Left ventricle myocardium inferior (tissue), 1 donor: ENCODE data around the gene PRKCE. TPM values are rescaled to one million over a fixed set of nuclear protein-coding genes. Genes with fewer than 3 reads are reported as not detected.

ENCODE experiments used
- DNase-seq: peaks from one replicate; pipeline ENCODE4 v3.0.0-alpha.2; 2020
- H3K27ac ChIP-seq: fragments of 200-600 bp; replicated peaks from 2 replicates; pipeline ENCODE4 v1.8.0; 2021
- H3K27me3 ChIP-seq: fragments of 200-600 bp; 2 replicates; pipeline ENCODE4 v1.8.0; 2021; ENCODE audit warnings: low read depth
- H3K36me3 ChIP-seq: fragments of 200-600 bp; 2 replicates; pipeline ENCODE4 v1.8.0; 2021
- H3K4me1 ChIP-seq: fragments of 200-600 bp; 2 replicates; pipeline ENCODE4 v1.8.0; 2021
- H3K4me3 ChIP-seq: fragments of 200-600 bp; 2 replicates; pipeline ENCODE4 v1.8.0; 2021; ENCODE audit warnings: mild to moderate bottlenecking, moderate library complexity
- H3K9me3 ChIP-seq: fragments of 200-600 bp; replicated peaks from 2 replicates; pipeline ENCODE4 v1.8.0; 2021
- intact Hi-C: fragments of 100-400 bp; cut with micrococcal nuclease; formaldehyde crosslinking; loops from one replicate; pipeline ENCODE4 v1.11.0; 2022
- total RNA-seq: library from RNA; stranded (reverse); fragmentation: NEBNext Ultra II Directional; extraction: Animal tissue kit (Norgen Biotek cat#: 25700); gene quantifications from one replicate; pipeline ENCODE4 v1.2.1, GENCODE V29; 2021
- TF ChIP-seq, protein P1 (sequence below): fragments of 200-600 bp; IDR thresholded peaks from 2 replicates; pipeline ENCODE4 v1.8.0; 2021; ENCODE audit warnings: antibody characterized with exemption, mild to moderate bottlenecking, borderline replicate concordance
- donor health status: DM: no; HTN: yes; CAD: no; lungs with severe emphysema.

Gene PRKCE
- total RNA-seq, 1 donor from 2014 or later = 14.7 TPM

DNA sequence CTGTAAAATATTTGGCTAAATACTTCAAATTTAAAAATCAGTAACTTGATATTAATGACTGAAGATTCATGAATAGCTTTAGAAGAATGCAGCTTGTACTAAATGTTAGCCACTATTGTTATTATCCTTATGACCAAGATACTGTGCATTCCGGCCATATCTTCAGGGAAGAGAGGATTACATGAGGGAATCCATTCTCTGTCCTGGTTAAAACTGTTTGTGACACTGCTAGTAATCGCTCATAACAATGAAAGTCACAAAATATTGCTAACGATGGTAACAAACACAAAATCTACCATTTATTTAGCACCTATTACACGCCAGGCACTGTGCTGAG, 217.7 kb downstream of the PRKCE start:
- H3K4me3 ChIP-seq = no peak overlapping the region
- TF ChIP-seq, protein P1, sequence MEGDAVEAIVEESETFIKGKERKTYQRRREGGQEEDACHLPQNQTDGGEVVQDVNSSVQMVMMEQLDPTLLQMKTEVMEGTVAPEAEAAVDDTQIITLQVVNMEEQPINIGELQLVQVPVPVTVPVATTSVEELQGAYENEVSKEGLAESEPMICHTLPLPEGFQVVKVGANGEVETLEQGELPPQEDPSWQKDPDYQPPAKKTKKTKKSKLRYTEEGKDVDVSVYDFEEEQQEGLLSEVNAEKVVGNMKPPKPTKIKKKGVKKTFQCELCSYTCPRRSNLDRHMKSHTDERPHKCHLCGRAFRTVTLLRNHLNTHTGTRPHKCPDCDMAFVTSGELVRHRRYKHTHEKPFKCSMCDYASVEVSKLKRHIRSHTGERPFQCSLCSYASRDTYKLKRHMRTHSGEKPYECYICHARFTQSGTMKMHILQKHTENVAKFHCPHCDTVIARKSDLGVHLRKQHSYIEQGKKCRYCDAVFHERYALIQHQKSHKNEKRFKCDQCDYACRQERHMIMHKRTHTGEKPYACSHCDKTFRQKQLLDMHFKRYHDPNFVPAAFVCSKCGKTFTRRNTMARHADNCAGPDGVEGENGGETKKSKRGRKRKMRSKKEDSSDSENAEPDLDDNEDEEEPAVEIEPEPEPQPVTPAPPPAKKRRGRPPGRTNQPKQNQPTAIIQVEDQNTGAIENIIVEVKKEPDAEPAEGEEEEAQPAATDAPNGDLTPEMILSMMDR = no peak
- no peaks in the 10 kb centered on the region for H3K27me3 ChIP-seq
- H3K4me1 ChIP-seq = peaks cover 33% of the 10 kb centered on the region
- DNase-seq = no peak
- no peaks in the 10 kb centered on the region for H3K36me3 ChIP-seq
- no peaks in the 10 kb centered on the region for H3K9me3 ChIP-seq
- intact Hi-C loops = no loop called here
- no peak overlapping the region for H3K27ac ChIP-seq

DNA sequence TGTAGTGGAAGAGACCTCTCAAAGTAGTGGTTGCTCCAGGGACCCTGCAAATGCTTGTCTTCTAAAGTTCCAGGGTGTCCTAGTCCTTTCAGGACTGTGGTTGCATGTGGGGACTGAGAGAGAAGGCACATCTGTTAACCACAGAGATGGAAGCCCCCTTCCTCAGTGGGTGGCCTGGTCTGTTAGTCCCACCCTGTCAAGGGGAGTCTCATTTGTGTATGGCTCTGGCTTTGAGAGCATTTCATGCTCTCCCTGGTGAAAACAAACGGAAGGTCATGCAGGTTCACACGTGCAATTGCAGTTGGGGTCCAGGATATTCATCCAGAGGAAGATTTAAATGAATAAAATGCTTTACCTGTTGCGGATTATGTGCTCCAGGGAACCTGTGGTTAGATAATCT, 219.6 kb downstream of the PRKCE start:
- TF ChIP-seq, protein P1 = no peak
- Histone ChIP-seq H3K4me3 (no peak overlapping the region), H3K36me3 (peaks cover under 1% of the 10 kb centered on the region), H3K27ac (no peak overlapping the region), H3K27me3 (no peaks in the 10 kb centered on the region), H3K9me3 (peaks cover 6% of the 10 kb centered on the region), H3K4me1 (peaks cover 39% of the 10 kb centered on the region)
- no peak for DNase-seq
- intact Hi-C loops = no loop called here

DNA sequence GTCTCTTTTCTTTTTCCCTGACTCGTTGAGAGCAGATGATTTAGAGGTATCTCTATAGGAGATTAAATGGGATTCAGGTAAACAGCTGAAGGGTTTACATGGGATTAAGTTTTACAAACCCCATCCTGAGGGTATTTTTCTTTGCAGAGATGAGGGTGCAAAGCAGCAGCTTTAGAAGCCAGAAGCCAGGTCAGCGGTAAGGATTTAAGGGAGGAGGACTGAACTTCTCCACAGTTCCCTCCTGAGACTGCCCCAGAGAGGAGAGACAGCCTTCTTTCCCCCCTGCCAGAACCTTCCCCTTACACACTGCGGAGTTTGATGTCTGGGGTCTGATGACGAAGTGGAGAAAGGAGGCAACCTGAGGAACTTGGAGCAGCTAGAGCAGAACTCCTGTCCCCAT, 220.1 kb downstream of the PRKCE start:
- TF ChIP-seq, protein P1 = no peak
- DNase-seq = no peak
- Histone ChIP-seq H3K27me3 (no peaks in the 10 kb centered on the region), H3K9me3 (peaks cover 11% of the 10 kb centered on the region), H3K4me3 (no peak overlapping the region), H3K36me3 (peaks cover 5% of the 10 kb centered on the region), H3K27ac (no peak overlapping the region), H3K4me1 (peaks cover 39% of the 10 kb centered on the region)
- intact Hi-C loops = no loop called here

DNA sequence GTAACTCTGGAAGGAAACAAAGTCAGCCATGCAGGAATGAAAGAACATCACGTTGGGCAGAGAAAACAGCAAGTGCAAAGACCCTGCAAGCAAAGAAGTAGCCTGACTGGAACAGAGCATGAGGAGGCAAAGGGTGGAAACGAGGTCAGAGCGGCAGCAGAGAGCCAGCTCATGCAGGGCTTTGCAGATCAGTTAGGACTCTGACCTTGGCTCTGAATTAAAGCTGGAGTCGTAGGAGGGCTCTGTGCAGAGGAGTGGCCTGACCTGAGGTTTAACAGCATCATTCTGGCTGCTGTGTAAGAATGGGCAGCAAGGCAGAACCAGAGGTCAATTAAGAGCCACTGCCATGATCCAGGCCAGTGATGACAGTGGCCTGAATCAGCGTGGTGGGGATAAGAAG, 220.7 kb downstream of the PRKCE start:
- TF ChIP-seq, protein P1 = no peak
- Histone ChIP-seq H3K36me3 (peaks cover 7% of the 10 kb centered on the region), H3K4me1 (peaks cover 39% of the 10 kb centered on the region), H3K4me3 (no peak overlapping the region), H3K9me3 (peaks cover 18% of the 10 kb centered on the region), H3K27ac (no peak overlapping the region), H3K27me3 (no peaks in the 10 kb centered on the region)
- intact Hi-C loops = no loop called here
- DNase-seq = no peak

DNA sequence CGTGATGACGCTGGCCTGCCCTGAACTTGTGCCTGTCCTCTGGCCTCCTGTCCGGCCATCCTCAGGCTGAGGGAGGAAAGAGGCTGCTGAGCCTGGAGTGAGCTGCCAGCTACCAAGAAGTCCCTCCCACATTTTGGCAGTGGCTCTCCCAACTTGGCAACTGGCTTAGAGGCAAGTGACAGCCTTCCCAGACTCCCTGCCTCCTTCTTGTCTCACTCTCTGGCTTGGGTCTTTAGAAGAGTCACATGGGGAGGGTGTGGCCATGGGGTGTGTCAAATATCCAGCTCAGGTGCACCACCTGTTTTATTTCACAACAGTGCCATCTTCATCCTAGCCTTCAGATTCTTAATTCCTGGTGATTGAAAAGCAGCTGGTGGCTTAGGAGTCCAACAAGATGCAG, 222.9 kb downstream of the PRKCE start:
- intact Hi-C loops = no loop called here
- TF ChIP-seq, protein P1 = no peak

DNA sequence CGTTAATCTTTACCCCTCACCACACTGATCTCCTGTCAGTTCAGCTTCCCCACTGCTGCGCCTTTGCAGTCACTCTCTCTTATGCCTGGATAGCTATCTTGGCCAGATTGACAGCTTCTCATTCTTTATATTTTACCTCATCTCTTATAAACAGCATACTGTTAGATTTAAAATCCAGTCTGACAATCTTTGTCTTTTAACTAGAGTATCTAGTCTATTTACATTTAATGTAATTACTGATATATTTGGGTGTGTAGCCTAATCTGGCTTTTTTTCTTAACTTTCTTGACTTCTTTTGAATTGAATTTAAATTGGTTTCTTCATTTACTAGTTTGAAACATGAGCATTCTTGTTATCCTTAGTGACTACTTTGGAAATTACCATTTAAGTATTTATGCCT, 225.1 kb downstream of the PRKCE start:
- H3K4me3 ChIP-seq = no peak overlapping the region
- peaks cover 13% of the 10 kb centered on the region for H3K36me3 ChIP-seq
- intact Hi-C loops = no loop called here
- TF ChIP-seq, protein P1 = no peak
- H3K4me1 ChIP-seq = peaks cover 41% of the 10 kb centered on the region
- DNase-seq = no peak
- H3K27me3 ChIP-seq = no peaks in the 10 kb centered on the region
- peaks cover 36% of the 10 kb centered on the region for H3K9me3 ChIP-seq
- H3K27ac ChIP-seq = no peak overlapping the region

More for the DNA sequence above, 222.9 kb downstream of the PRKCE start:
- H3K9me3 ChIP-seq = peaks cover 36% of the 10 kb centered on the region
- H3K27me3 ChIP-seq = no peaks in the 10 kb centered on the region
- H3K4me3 ChIP-seq = no peak overlapping the region
- H3K4me1 ChIP-seq = peaks cover 39% of the 10 kb centered on the region
- peaks cover 13% of the 10 kb centered on the region for H3K36me3 ChIP-seq
- DNase-seq = peak; percentile 76
- peak overlapping the region; percentile 30 for H3K27ac ChIP-seq
